HL-60 (cell line): ENCODE data around the gene HHEX.

ENCODE experiments used
- DNase-seq, 2 experiments: peaks; one replicate each; pipeline ENCODE4 v3.0.0-alpha.2; 2010 to 2020; ENCODE audit warnings: low read depth in 1 of 2, low spot score in 1 of 2
- H3K27ac ChIP-seq: fragments of 250-450 bp; sonication (Bioruptor Pico); replicated peaks from 2 replicates; pipeline ENCODE4 v1.5.1; 2020; ENCODE audit warnings: mild to moderate bottlenecking, moderate library complexity
- H3K27me3 ChIP-seq: fragments of 250-450 bp; sonication (Bioruptor Pico); 2 replicates; pipeline ENCODE4 v1.5.1; 2021; ENCODE audit warnings: mild to moderate bottlenecking, moderate library complexity; ENCODE audit not compliant: insufficient read depth, poor library complexity, severe bottlenecking
- H3K4me3 ChIP-seq: replicated peaks from 2 replicates; pipeline ENCODE4 v1.5.1; 2011; ENCODE audit warnings: mild to moderate bottlenecking, control low read depth, low read length; ENCODE audit not compliant: insufficient read depth
- CTCF ChIP-seq: IDR thresholded peaks from one replicate; pipeline ENCODE4 v1.5.1; 2011; ENCODE audit warnings: low read length, control low read depth, inconsistent platforms; ENCODE audit not compliant: insufficient read depth
- GABPA ChIP-seq: IDR thresholded peaks from 2 replicates; pipeline ENCODE4 v1.6.1; 2012; ENCODE audit warnings: low read depth
- POLR2AphosphoS5 ChIP-seq: IDR thresholded peaks from 2 replicates; pipeline ENCODE4 v1.6.1; 2012; ENCODE audit warnings: low read depth
- REST ChIP-seq: IDR thresholded peaks from 2 replicates; pipeline ENCODE4 v1.6.1; 2012; ENCODE audit warnings: low read depth; ENCODE audit not compliant: insufficient replicate concordance
- SPI1 ChIP-seq: IDR thresholded peaks from 2 replicates; pipeline ENCODE4 v1.6.1; 2012; ENCODE audit warnings: low read depth, mild to moderate bottlenecking, borderline replicate concordance

HHEX gene

GRCh38 chr10:92727141-92727540 lies 37.4 kb downstream of the HHEX start:
- no peak for DNase-seq
- TF ChIP-seq CTCF, result no peak
- no peak for TF ChIP-seq GABPA
- no peak for TF ChIP-seq SPI1
- TF ChIP-seq POLR2AphosphoS5, result no peak
- no peak for TF ChIP-seq REST
- no peak overlapping the region for H3K4me3 ChIP-seq

GRCh38 chr10:92727550-92727949 lies 37.8 kb downstream of the HHEX start:
- no peak overlapping the region for H3K4me3 ChIP-seq
- no peak overlapping the region for H3K27ac ChIP-seq
- no peak for TF ChIP-seq POLR2AphosphoS5
- TF ChIP-seq GABPA, result no peak
- no peak for TF ChIP-seq REST
- no peak for TF ChIP-seq CTCF
- TF ChIP-seq SPI1, result no peak
- DNase-seq, result no peak
- no peaks in the 10 kb centered on the region for H3K27me3 ChIP-seq

More at GRCh38 chr10:92727141-92727540, 37.4 kb downstream of the HHEX start:
- Histone ChIP-seq H3K27me3 (no peaks in the 10 kb centered on the region), H3K27ac (no peak overlapping the region)

- Histone ChIP-seq H3K27me3 (no peaks in the 10 kb centered on the region), H3K27ac (no peak overlapping the region), H3K4me3 (no peak overlapping the region)
- no peak for DNase-seq
- TF ChIP-seq CTCF (no peak), SPI1 (no peak)
Measured at GRCh38 chr10:92729886-92730285, 40.1 kb downstream of the HHEX start.

GRCh38 chr10:92732958-92733357 lies 43.2 kb downstream of the HHEX start:
- no peak overlapping the region for H3K27ac ChIP-seq
- DNase-seq, result no peak
- H3K4me3 ChIP-seq, result no peak overlapping the region
- no peaks in the 10 kb centered on the region for H3K27me3 ChIP-seq
- TF ChIP-seq SPI1, result no peak
- no peak for TF ChIP-seq CTCF
- no peak for TF ChIP-seq REST
- no peak for TF ChIP-seq POLR2AphosphoS5
- no peak for TF ChIP-seq GABPA
